MM.1S (cell line): Measurements from ENCODE around the gene DEFB127.
"Not testable (repeated sequence)": the region's sequence is repeated elsewhere in the genome, so short reads cannot be mapped to it uniquely, and the experiment has no call there.

Experiments used
- DNase-seq: peaks from one replicate; pipeline ENCODE4 v3.0.0-alpha.2; 2015
- H2AFZ ChIP-seq: fragments of 300-600 bp; sonication (generic); 2 replicates; pipeline ENCODE4 v1.6.0; 2016; ENCODE audit warnings: antibody characterized with exemption, low read length
- H3F3A ChIP-seq: fragments of 300-600 bp; sonication (generic); 2 replicates; pipeline ENCODE4 v1.6.1; 2016; ENCODE audit warnings: mild to moderate bottlenecking, antibody characterized with exemption, low read length, moderate library complexity, mixed read lengths; ENCODE audit not compliant: insufficient read depth
- H3K27ac ChIP-seq: fragments of 300-600 bp; sonication (generic); 2 replicates; pipeline ENCODE4 v1.5.1; 2016; ENCODE audit warnings: mild to moderate bottlenecking, low read length
- H3K27me3 ChIP-seq: fragments of 300-600 bp; sonication (generic); replicated peaks from 2 replicates; pipeline ENCODE4 v1.6.0; 2016; ENCODE audit warnings: low read length; ENCODE audit not compliant: insufficient read depth
- H3K36me3 ChIP-seq: fragments of 300-600 bp; sonication (generic); replicated peaks from 2 replicates; pipeline ENCODE4 v1.6.1; 2016; ENCODE audit warnings: mild to moderate bottlenecking, low read length, mixed read lengths; ENCODE audit not compliant: insufficient read depth
- H3K4me1 ChIP-seq: fragments of 300-600 bp; sonication (generic); 2 replicates; pipeline ENCODE4 v1.6.1; 2016; ENCODE audit warnings: low read length, mixed read lengths
- H3K4me2 ChIP-seq: fragments of 300-600 bp; sonication (generic); 2 replicates; pipeline ENCODE4 v1.6.0; 2016; ENCODE audit warnings: low read depth, low read length
- H3K4me3 ChIP-seq: fragments of 300-600 bp; sonication (generic); 2 replicates; pipeline ENCODE4 v1.5.1; 2016; ENCODE audit warnings: low read length, mixed read lengths
- H3K79me2 ChIP-seq: fragments of 300-600 bp; sonication (generic); 2 replicates; pipeline ENCODE4 v1.6.1; 2016; ENCODE audit warnings: mixed run types, low read length, mixed read lengths
- H3K9ac ChIP-seq: fragments of 300-600 bp; sonication (generic); 2 replicates; pipeline ENCODE4 v1.6.1; 2016; ENCODE audit warnings: low read length, mixed read lengths
- H3K9me2 ChIP-seq: fragments of 300-600 bp; sonication (generic); replicated peaks from 2 replicates; pipeline ENCODE4 v1.6.1; 2016; ENCODE audit warnings: mild to moderate bottlenecking, low read length, mixed read lengths; ENCODE audit not compliant: insufficient read depth
- H3K9me3 ChIP-seq: fragments of 300-600 bp; sonication (generic); replicated peaks from 2 replicates; pipeline ENCODE4 v1.6.1; 2016; ENCODE audit warnings: mild to moderate bottlenecking, low read length, mixed read lengths; ENCODE audit not compliant: insufficient read depth
- H4K20me1 ChIP-seq: fragments of 300-600 bp; sonication (generic); 2 replicates; pipeline ENCODE4 v1.6.1; 2016; ENCODE audit warnings: mild to moderate bottlenecking, low read length, moderate library complexity, mixed read lengths; ENCODE audit not compliant: insufficient read depth
- CTCF ChIP-seq: fragments of 300-600 bp; sonication (generic); IDR thresholded peaks from 2 replicates; pipeline ENCODE4 v1.5.1; 2016; ENCODE audit warnings: antibody characterized with exemption, low read length, mixed read lengths
- EZH2 ChIP-seq: fragments of 300-600 bp; sonication (generic); optimal IDR thresholded peaks from 2 replicates; pipeline ENCODE3; 2017; ENCODE audit warnings: low read depth, mild to moderate bottlenecking, antibody characterized with exemption, low read length, mixed read lengths
- EZH2phosphoT487 ChIP-seq: fragments of 300-600 bp; sonication (generic); IDR thresholded peaks from 2 replicates; pipeline ENCODE4 v1.6.1; 2018; ENCODE audit warnings: antibody characterized with exemption, low read length

DEFB127 gene

DNA sequence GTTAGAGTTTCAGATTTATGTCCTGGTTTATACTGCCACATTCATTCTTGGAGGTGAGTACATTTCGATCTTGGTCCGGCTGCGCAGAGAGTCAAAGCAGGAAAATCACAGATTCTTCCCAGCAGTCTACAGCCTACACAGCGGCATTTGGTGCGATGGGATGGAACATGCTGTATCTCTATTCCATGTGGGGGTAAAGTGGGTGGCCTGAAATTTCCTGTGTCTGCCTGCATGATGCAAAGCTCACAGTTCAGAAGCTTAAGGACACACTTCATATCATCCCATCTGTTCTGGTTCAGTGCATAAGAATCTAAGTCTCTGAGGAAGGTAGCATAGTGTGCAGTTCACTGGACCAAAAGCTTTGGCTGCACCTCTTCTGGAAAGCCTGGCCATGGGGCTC, at the start of gene DEFB127:
DEFB127 (plus strand) TSS at position 301 of the 400 bp plus-strand sequence; CDS start at position 392, 91 bp downstream.
- Histone ChIP-seq H4K20me1 (no peaks in the 10 kb centered on the region), H3K27me3 (no peaks in the 10 kb centered on the region), H3K9me2 (no peaks in the 10 kb centered on the region), H3F3A (no peaks in the 10 kb centered on the region), H3K79me2 (no peaks in the 10 kb centered on the region), H3K4me1 (no peaks in the 10 kb centered on the region), H3K9ac (no peak within 1 kb of the TSS), H2AFZ (no peak within 1 kb of the TSS), H3K4me2 (no peak within 1 kb of the TSS), H3K27ac (no peak within 1 kb of the TSS), H3K36me3 (no peaks in the 10 kb centered on the region), H3K9me3 (no peaks in the 10 kb centered on the region), H3K4me3 (no peak within 1 kb of the TSS)
- TF ChIP-seq CTCF (no peak), EZH2 (no peak), EZH2phosphoT487 (no peak)
- no peak for DNase-seq

DNA sequence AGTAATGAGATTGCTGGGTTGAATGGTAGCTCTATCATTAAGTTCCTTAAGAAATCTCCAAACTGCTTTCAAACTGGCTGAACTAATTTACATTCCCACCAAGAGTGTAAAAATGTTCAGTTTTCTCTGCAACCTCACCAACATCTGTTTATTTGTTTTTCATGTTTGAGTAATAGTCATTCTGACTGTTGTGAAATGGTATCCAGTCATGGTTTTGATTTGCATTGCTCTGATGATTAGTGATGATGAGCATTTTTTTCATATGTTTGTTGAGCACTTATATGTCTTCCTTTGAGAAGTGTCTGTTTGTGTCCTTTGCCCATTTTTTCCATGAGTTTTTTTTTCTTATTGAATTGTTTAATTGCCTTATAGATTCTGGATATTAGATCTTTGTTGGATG, 44.9 kb upstream of the DEFB127 start:
- Histone ChIP-seq H3K27me3 (no peaks in the 10 kb centered on the region), H3K4me1 (no peaks in the 10 kb centered on the region)

DNA sequence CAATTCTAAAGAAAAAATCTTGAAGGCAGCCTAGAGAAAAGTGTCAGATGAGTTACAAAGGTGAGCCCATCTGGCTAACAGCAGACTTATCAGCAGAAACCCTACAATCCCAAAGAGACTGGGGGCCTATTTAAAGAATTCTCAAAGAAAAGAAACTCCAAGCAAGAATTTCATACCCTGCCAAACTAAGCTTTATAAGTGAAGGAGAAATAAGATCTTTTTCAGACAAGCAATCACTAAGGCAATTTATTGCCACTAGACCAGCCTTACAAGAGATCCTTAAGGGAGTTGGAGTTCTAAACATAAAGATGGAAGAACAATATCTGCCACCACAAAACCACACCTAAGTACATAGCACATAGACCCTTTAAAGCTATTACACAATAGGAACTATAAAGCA, 39.7 kb upstream of the DEFB127 start:
- DNase-seq, result no peak
- no peaks in the 10 kb centered on the region for H3K79me2 ChIP-seq
- no peaks in the 10 kb centered on the region for H3K9me2 ChIP-seq
- no peaks in the 10 kb centered on the region for H3K9me3 ChIP-seq
- no peaks in the 10 kb centered on the region for H3K4me1 ChIP-seq
- no peak overlapping the region for H3K9ac ChIP-seq
- TF ChIP-seq EZH2 (no peak), CTCF (no peak), EZH2phosphoT487 (no peak)
- H3K4me3 ChIP-seq, result no peak overlapping the region
- no peaks in the 10 kb centered on the region for H4K20me1 ChIP-seq
- H3K36me3 ChIP-seq, result no peaks in the 10 kb centered on the region
- H3K27ac ChIP-seq, result no peak overlapping the region
- H3K4me2 ChIP-seq, result no peak overlapping the region
- no peaks in the 10 kb centered on the region for H3F3A ChIP-seq
- H2AFZ ChIP-seq, result no peak overlapping the region
- H3K27me3 ChIP-seq, result no peaks in the 10 kb centered on the region

More for the DNA sequence above, 44.9 kb upstream of the DEFB127 start:
- no peak for TF ChIP-seq CTCF
- TF ChIP-seq EZH2phosphoT487, result no peak
- no peak for TF ChIP-seq EZH2
- H3K36me3 ChIP-seq, result no peaks in the 10 kb centered on the region
- H3F3A ChIP-seq, result no peaks in the 10 kb centered on the region
- no peaks in the 10 kb centered on the region for H3K9me3 ChIP-seq
- H3K4me2 ChIP-seq, result no peak overlapping the region
- no peak overlapping the region for H3K27ac ChIP-seq
- H2AFZ ChIP-seq, result no peak overlapping the region
- H3K9me2 ChIP-seq, result no peaks in the 10 kb centered on the region
- H3K9ac ChIP-seq, result no peak overlapping the region
- no peak for DNase-seq
- no peaks in the 10 kb centered on the region for H4K20me1 ChIP-seq
- H3K4me3 ChIP-seq, result no peak overlapping the region
- no peaks in the 10 kb centered on the region for H3K79me2 ChIP-seq

GRCh38 chr20:129786-130323, 27.4 kb upstream of the DEFB127 start:
- H3K36me3 ChIP-seq, H3K9ac ChIP-seq, H3K79me2 ChIP-seq, H3K27me3 ChIP-seq, H3K9me2 ChIP-seq, H4K20me1 ChIP-seq, H3K27ac ChIP-seq, H3F3A ChIP-seq, H2AFZ ChIP-seq, DNase-seq, H3K4me3 ChIP-seq, H3K4me1 ChIP-seq, H3K9me3 ChIP-seq, H3K4me2 ChIP-seq: not testable (repeated sequence)
